Ishikawa (cell line): Measurements from ENCODE around the gene ARL4C.

Experiments
- CEBPB ChIP-seq: IDR thresholded peaks from 2 replicates; pipeline ENCODE4 v1.6.1; 2012
- CREB1 ChIP-seq: IDR thresholded peaks from 2 replicates; pipeline ENCODE4 v1.6.1; 2012; ENCODE audit warnings: low read depth
- EGR1 ChIP-seq: IDR thresholded peaks from 2 replicates; pipeline ENCODE4 v1.6.1; 2012
- EP300 ChIP-seq: IDR thresholded peaks from 2 replicates; pipeline ENCODE4 v1.6.1; 2012; ENCODE audit warnings: borderline replicate concordance
- FOXM1 ChIP-seq: IDR thresholded peaks from 2 replicates; pipeline ENCODE4 v1.6.1; 2012; ENCODE audit warnings: low read depth, borderline replicate concordance
- MAX ChIP-seq: IDR thresholded peaks from 2 replicates; pipeline ENCODE4 v1.6.1; 2012
- NFIC ChIP-seq: IDR thresholded peaks from 2 replicates; pipeline ENCODE4 v1.6.1; 2012
- RAD21 ChIP-seq: IDR thresholded peaks from 2 replicates; pipeline ENCODE4 v1.6.1; 2012; ENCODE audit warnings: low read depth
- REST ChIP-seq: IDR thresholded peaks from 2 replicates; pipeline ENCODE4 v1.6.1; 2012; ENCODE audit warnings: low read depth, mild to moderate bottlenecking
- TAF1 ChIP-seq: IDR thresholded peaks from 2 replicates; pipeline ENCODE4 v1.6.1; 2012; ENCODE audit warnings: low read depth, mild to moderate bottlenecking
- TCF12 ChIP-seq: IDR thresholded peaks from 2 replicates; pipeline ENCODE4 v1.6.1; 2012; ENCODE audit warnings: low read depth
- TEAD4 ChIP-seq: IDR thresholded peaks from 2 replicates; pipeline ENCODE4 v1.6.1; 2012
- USF1 ChIP-seq: IDR thresholded peaks from 2 replicates; pipeline ENCODE4 v1.6.1; 2012
- YY1 ChIP-seq: IDR thresholded peaks from 2 replicates; pipeline ENCODE4 v1.6.1; 2012; ENCODE audit warnings: low read depth
- ZBTB7A ChIP-seq: IDR thresholded peaks from 2 replicates; pipeline ENCODE4 v1.6.1; 2012; ENCODE audit warnings: low read depth

Gene ARL4C

GRCh38 chr2:234494361-234495250, 2.3 kb downstream of the ARL4C start:
- TF ChIP-seq RAD21 (no peak), REST (no peak), CEBPB (no peak), TEAD4 (no peak), EGR1 (no peak), USF1 (no peak), YY1 (no peak), EP300 (no peak), TAF1 (no peak), NFIC (no peak), TCF12 (no peak), ZBTB7A (no peak)

- TF ChIP-seq REST (no peak), RAD21 (no peak), CREB1 (no peak), NFIC (no peak), USF1 (no peak), CEBPB (no peak), EGR1 (no peak), FOXM1 (no peak), TCF12 (no peak), TEAD4 (no peak), YY1 (no peak), EP300 (no peak), MAX (no peak), TAF1 (no peak), ZBTB7A (no peak)
Observed at GRCh38 chr2:234493796-234494195, 3.1 kb downstream of the ARL4C start.

GRCh38 chr2:234492717-234493485, 4.0 kb downstream of the ARL4C start:
- no peak for TF ChIP-seq TEAD4
- TF ChIP-seq RAD21: no peak
- no peak for TF ChIP-seq REST
- TF ChIP-seq CEBPB: no peak
- TF ChIP-seq CREB1: no peak
- TF ChIP-seq FOXM1: no peak
- no peak for TF ChIP-seq EGR1
- no peak for TF ChIP-seq TAF1
- TF ChIP-seq EP300: no peak
- TF ChIP-seq ZBTB7A: no peak

GRCh38 chr2:234491897-234492296, 5.0 kb downstream of the ARL4C start:
- TF ChIP-seq EGR1: no peak
- no peak for TF ChIP-seq USF1
- no peak for TF ChIP-seq YY1
- no peak for TF ChIP-seq CREB1
- TF ChIP-seq MAX: no peak
- no peak for TF ChIP-seq RAD21
- no peak for TF ChIP-seq NFIC
- no peak for TF ChIP-seq FOXM1
- no peak for TF ChIP-seq TEAD4
- TF ChIP-seq ZBTB7A: no peak
- TF ChIP-seq REST: no peak
- no peak for TF ChIP-seq TAF1
